Measurements from ENCODE around the gene RPS4Y2. TPM values are rescaled to one million over a fixed set of nuclear protein-coding genes. Genes with fewer than 3 reads are reported as not detected.

RPS4Y2 gene
- under 1 TPM; 0.38 to 0.40 TPM for total RNA-seq

DNA sequence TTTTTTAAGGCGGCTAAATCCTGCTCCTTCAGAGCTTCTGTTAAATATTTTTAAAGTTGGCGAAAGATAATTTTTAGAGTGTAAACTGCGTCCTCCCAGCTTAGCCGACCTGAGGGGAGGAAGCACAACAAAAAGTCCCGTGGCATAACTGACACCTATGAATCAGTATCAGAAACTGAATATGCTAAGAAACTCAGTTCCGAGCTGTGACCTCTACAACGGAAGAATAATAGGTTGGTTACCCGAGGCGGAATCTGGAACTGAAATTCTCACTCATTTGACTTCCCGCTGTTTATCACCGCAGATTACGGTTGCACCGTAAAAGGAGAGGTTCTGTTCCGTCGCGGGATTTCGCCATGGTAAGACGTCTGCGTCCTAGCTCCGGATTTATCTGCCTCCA, at the start of gene RPS4Y2:
RPS4Y2 (plus strand) TSS at position 301 of the 400 bp plus-strand sequence; CDS start at position 357, 56 bp downstream.
- Mint-ChIP-seq H3K4me1 (no peaks in the 10 kb centered on the region), H3K27me3 (peaks cover 3% of the 10 kb centered on the region), H3K36me3 (no peaks in the 10 kb centered on the region), H3K4me3 (no peak within 1 kb of the TSS), H3K27ac (no peak within 1 kb of the TSS), H3K9me3 (ENCODE audit: low read depth) (peaks cover 4% of the 10 kb centered on the region)
- CTCF ChIA-PET, result interaction anchor here (0.6 kb wide), 1 partner anchor 10 kb away, joined by 3 read pairs; no protein-coding TSS in a partner anchor
- ATAC-seq (no peak), DNase-seq (no peak)

DNA sequence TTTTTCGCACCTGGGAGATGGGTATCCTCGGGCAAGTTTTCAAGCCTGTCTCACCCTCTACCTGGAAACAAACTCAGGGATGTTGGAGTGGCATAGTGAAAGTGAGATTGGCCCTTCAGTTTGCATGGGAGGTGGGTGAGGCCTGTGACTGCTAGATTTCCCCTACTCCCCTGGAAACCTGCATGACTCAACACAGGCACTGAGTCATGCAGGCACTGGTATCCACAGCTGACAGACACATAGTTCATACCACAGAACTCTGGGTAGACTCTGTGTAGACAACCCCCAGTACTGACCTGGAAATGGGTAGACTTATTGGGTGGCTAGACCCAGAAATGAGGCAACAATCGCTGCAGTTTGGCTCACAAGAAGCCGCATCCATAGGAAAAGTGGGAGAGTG, 41.5 kb upstream of the RPS4Y2 start:
- peaks cover 3% of the 10 kb centered on the region for H3K27me3 Mint-ChIP-seq
- DNase-seq (no peak), ATAC-seq (peak; percentile 45)
- H3K9me3 Mint-ChIP-seq (ENCODE audit: low read depth), result no peaks in the 10 kb centered on the region
- H3K4me1 Mint-ChIP-seq, result peaks cover 11% of the 10 kb centered on the region
- H3K4me3 Mint-ChIP-seq, result no peak overlapping the region
- H3K36me3 Mint-ChIP-seq, result no peaks in the 10 kb centered on the region
- H3K27ac Mint-ChIP-seq, result no peak overlapping the region
- CTCF ChIA-PET, result no interaction called here

DNA sequence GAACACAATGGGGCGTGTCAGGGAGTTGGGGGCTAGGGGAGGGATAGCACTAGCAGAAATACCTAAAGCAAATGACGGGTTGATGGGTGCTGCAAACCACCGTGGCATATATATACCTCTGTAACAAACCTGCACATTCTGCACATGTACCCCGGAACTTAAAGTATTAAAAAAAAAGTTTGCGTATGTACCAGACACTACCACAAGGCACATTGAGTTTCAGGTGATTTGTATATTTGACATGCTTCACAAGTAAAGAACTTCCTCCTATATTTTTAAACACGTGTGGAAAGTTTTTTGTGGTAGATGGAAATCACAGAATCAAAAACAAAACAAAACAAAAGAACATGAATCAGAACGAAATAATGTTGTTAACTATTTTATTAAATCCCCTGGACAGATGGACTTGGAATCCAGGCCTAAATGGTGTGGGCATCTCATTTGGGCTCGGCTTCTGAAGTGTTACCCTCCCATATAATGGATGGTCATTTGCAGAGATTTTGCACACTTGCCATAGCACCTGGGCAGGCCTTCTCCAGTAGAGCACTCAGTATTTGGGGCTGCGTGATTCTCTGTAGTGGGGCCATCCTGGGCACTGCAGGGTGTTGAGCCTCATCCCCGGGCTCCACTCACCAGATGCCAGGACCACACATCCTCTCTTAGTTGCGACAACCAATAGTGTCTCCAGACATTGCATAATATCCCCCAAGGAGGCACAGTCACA, 29.6 kb upstream of the RPS4Y2 start:
- Mint-ChIP-seq H3K36me3 (no peaks in the 10 kb centered on the region), H3K27me3 (no peaks in the 10 kb centered on the region), H3K27ac (no peak overlapping the region), H3K4me3 (no peak overlapping the region), H3K4me1 (no peaks in the 10 kb centered on the region), H3K9me3 (ENCODE audit: low read depth) (peaks cover 2% of the 10 kb centered on the region)
- no peak for DNase-seq
- CTCF ChIA-PET, result no interaction called here
- no peak for ATAC-seq

DNA sequence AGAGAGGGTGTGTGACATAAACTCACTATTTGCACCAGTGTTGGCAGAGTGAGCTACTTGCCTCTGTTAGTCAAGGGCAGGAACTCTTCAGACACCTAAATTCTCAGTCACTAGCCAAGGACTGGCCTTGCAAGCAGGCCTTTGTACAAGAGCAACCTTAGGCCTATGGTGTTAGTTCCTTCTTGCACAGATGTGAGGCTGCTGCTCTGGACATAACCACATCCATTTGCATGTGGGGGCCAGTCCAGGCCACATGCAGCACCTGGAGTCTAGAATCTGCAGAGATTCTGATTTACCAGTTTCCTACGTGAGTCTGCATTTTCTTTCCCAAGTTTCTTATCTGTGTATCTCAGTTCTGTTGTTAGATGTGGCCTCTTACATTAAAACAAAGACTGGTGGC, 20.7 kb upstream of the RPS4Y2 start:
- ATAC-seq, result no peak
- no peaks in the 10 kb centered on the region for H3K9me3 Mint-ChIP-seq (ENCODE audit: low read depth)
- CTCF ChIA-PET, result no interaction called here
- H3K4me3 Mint-ChIP-seq, result no peak overlapping the region
- H3K4me1 Mint-ChIP-seq, result peaks cover 8% of the 10 kb centered on the region
- H3K36me3 Mint-ChIP-seq, result no peaks in the 10 kb centered on the region
- H3K27ac Mint-ChIP-seq, result no peak overlapping the region
- H3K27me3 Mint-ChIP-seq, result no peaks in the 10 kb centered on the region
- no peak for DNase-seq

DNA sequence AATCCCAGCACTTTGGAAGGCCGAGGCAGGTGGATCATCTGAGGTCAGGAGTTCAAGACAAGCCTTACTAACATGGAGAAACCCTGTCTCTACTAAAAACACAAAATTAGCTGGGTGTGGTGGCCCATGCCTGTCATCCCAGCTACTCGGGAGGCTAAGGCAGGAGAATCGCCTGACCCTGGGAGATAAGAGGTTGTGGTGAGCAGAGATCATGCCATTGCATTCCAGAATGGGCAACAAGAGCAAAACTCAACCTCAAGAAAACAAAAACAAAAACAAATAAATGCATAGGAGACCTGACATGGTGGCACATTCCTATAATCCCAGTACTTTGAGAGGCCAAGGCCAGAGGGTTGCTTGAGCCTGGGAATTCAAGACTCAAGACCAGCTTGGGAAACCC, 16.1 kb upstream of the RPS4Y2 start:
- Mint-ChIP-seq H3K4me3 (no peak overlapping the region), H3K36me3 (no peaks in the 10 kb centered on the region), H3K9me3 (ENCODE audit: low read depth) (no peaks in the 10 kb centered on the region), H3K4me1 (peaks cover 20% of the 10 kb centered on the region), H3K27ac (no peak overlapping the region), H3K27me3 (no peaks in the 10 kb centered on the region)
- ATAC-seq, result no peak
- DNase-seq, result no peak
- CTCF ChIA-PET, result no interaction called here

DNA sequence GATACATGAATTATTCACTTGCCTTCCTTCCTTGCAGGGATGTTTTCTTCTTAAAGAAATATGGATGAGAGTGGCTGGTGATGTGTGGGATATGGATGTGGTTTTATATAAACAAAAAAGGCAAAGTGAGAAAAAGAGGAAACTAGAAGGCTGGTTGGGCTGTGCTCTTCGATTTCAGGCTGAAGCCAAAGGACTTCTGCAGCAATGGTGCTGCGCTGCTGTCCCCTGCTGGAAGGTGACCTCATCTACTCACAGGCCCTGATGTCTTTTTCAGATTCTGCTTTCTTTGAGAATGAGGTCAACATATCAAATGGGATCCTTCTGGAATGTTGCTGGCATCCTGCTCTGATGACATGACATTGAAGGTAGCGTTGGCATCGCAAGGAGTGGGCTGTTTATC, 15.3 kb upstream of the RPS4Y2 start:
- no peaks in the 10 kb centered on the region for H3K27me3 Mint-ChIP-seq
- H3K36me3 Mint-ChIP-seq, result no peaks in the 10 kb centered on the region
- no peak overlapping the region for H3K4me3 Mint-ChIP-seq
- no peak overlapping the region for H3K27ac Mint-ChIP-seq
- no peaks in the 10 kb centered on the region for H3K9me3 Mint-ChIP-seq (ENCODE audit: low read depth)
- DNase-seq (peak; percentile 44), ATAC-seq (no peak)
- CTCF ChIA-PET, result no interaction called here
- H3K4me1 Mint-ChIP-seq, result peaks cover 28% of the 10 kb centered on the region

DNA sequence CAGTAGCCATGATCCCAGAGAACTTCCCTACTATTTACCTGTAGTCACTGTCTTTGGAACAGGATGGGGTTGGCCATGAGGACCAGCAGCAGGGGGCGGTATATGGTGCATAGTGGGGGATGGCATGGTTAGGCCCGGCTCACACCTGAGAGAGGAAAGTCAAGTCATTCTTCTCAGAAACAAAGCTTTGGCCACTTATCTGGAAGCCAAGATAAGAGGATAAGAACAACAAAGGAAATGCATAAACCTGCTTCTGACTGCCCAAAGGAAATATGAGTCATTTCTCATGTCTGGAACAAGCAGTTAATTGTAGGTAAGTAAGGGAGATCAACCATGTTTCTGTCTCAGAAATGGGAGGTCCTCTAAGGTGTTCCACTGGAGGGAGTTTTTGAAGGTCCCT, 10.8 kb upstream of the RPS4Y2 start:
- ATAC-seq (peak; percentile 80), DNase-seq (peak; percentile 71)
- peak overlapping the region; percentile 72 for H3K27ac Mint-ChIP-seq
- no peaks in the 10 kb centered on the region for H3K9me3 Mint-ChIP-seq (ENCODE audit: low read depth)
- CTCF ChIA-PET, result no interaction called here
- no peaks in the 10 kb centered on the region for H3K27me3 Mint-ChIP-seq
- no peak overlapping the region for H3K4me3 Mint-ChIP-seq
- peaks cover 2% of the 10 kb centered on the region for H3K36me3 Mint-ChIP-seq
- peaks cover 62% of the 10 kb centered on the region for H3K4me1 Mint-ChIP-seq

DNA sequence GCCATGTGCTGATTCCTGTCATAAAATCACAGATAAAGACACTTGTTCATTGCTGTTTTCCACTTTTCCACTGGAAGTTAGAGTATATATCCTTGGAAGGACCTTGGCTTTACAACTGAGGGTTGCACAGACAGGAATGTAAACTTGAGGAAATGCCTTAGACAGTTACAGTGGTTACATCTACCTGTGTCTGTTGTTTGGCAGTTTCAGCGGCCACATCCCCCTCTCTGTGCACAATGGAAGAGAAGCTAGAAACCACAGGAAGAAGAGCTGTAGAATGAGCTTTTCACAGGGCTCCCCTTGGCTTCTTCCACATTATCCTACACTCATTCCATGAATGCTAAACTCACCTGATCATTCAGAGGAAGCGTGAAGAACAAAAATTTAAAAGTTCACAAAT, 9.0 kb upstream of the RPS4Y2 start:
- H3K27ac Mint-ChIP-seq, result peak overlapping the region; percentile 72
- CTCF ChIA-PET, result interaction anchor here (1.5 kb wide), 1 partner anchor 9 kb away, joined by 3 read pairs; no protein-coding TSS in a partner anchor
- peaks cover 2% of the 10 kb centered on the region for H3K36me3 Mint-ChIP-seq
- peak; percentile 32 for ATAC-seq
- peaks cover 62% of the 10 kb centered on the region for H3K4me1 Mint-ChIP-seq
- H3K9me3 Mint-ChIP-seq (ENCODE audit: low read depth), result no peaks in the 10 kb centered on the region
- no peaks in the 10 kb centered on the region for H3K27me3 Mint-ChIP-seq
- peak; percentile 47 for DNase-seq
- no peak overlapping the region for H3K4me3 Mint-ChIP-seq

DNA sequence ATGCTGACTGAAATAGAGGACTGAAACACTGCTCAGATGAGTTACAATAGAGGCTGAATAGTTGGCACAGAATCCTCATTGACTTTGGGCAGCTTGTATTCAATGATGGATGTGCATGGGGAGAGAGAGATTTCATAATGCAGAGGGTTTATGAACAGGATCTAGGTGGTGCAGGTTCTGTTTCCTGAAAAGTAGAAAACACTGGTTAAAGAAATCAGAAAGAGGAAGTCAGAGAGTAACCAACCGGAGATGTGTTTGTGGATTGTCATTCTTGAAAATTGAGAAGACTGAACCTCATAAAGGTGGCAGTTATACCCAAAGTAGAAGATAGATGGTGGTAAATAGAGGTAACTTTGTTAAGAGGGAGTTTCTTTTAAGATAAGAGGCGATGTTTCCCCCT, 8.0 kb downstream of the RPS4Y2 start:
- CTCF ChIA-PET, result no interaction called here
- peak overlapping the region; percentile 78 for H3K27ac Mint-ChIP-seq
- peaks cover 39% of the 10 kb centered on the region for H3K4me1 Mint-ChIP-seq
- H3K27me3 Mint-ChIP-seq, result peaks cover 3% of the 10 kb centered on the region
- ATAC-seq (peak; percentile 68), DNase-seq (no peak)
- H3K9me3 Mint-ChIP-seq (ENCODE audit: low read depth), result peaks cover 2% of the 10 kb centered on the region
- peaks cover 6% of the 10 kb centered on the region for H3K36me3 Mint-ChIP-seq
- peak overlapping the region; percentile 36 for H3K4me3 Mint-ChIP-seq

DNA sequence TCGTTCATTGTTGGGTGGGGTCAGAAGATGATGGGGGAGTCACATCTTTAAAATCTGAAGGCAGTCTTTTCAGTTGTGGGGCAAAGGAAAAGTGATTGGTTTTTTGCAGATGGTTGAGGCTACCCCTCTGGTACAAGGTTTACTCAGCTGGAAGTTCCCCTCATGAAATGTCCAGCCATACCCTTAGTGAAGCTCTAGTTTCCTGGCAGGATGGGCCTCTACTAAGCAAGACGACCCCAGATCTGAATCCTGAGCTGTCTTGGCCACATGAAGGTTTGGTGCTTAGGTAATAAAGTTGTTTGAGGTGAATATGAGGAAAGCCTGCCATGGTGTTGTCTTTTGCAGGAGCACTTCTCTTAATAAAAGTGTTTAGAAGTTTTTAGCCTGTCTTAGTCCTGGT, 9.2 kb downstream of the RPS4Y2 start:
- Mint-ChIP-seq H3K9me3 (ENCODE audit: low read depth) (no peaks in the 10 kb centered on the region), H3K36me3 (peaks cover 6% of the 10 kb centered on the region), H3K4me1 (peaks cover 47% of the 10 kb centered on the region), H3K27me3 (peaks cover under 1% of the 10 kb centered on the region), H3K4me3 (no peak overlapping the region), H3K27ac (no peak overlapping the region)
- CTCF ChIA-PET, result no interaction called here
- DNase-seq, result no peak
- no peak for ATAC-seq

DNA sequence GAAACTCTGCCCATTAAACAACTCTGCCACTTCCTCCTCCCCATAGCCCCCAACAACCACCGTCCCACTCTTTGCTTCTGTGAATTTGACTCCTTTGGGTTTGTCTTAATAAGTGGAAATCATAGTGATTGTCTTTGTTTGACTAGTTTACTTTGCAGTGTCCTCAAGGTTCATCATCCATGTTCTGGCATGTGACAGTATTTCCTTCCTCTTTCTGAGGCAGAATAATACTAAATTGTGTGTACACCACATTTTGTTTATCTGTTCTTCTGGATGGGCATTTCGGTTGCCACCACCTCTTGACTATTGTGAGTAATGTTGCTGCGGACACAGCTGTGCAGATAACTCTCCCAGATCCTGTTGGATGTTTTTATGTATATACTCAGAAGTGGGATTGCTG, 14.8 kb downstream of the RPS4Y2 start:
- CTCF ChIA-PET, result no interaction called here
- H3K4me1 Mint-ChIP-seq, result peaks cover 46% of the 10 kb centered on the region
- H3K36me3 Mint-ChIP-seq, result peaks cover 11% of the 10 kb centered on the region
- ATAC-seq (no peak), DNase-seq (no peak)
- peak overlapping the region; percentile 72 for H3K27ac Mint-ChIP-seq
- H3K9me3 Mint-ChIP-seq (ENCODE audit: low read depth), result no peaks in the 10 kb centered on the region
- H3K27me3 Mint-ChIP-seq, result no peaks in the 10 kb centered on the region
- H3K4me3 Mint-ChIP-seq, result no peak overlapping the region

DNA sequence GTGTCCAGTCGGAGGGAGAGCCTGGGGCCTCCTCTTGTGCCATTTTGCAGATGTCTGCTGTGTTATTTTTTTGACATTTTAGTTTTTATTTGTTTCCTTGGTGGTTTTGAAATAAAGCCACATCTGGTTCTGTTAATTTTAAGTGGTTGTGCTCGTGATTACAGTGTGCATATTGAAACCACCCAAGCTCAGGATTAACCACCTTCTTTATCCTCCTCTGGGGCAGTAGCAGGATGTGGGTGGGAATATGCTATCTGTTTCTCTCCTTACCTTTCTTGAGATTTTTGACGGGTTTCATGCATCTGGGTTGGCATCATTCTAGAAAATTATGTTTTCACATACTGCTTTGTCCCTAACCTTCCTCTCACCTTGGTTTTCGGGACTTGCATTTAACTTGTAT, 20.2 kb downstream of the RPS4Y2 start:
- Mint-ChIP-seq H3K4me3 (no peak overlapping the region), H3K27ac (no peak overlapping the region), H3K4me1 (peaks cover 26% of the 10 kb centered on the region)

DNA sequence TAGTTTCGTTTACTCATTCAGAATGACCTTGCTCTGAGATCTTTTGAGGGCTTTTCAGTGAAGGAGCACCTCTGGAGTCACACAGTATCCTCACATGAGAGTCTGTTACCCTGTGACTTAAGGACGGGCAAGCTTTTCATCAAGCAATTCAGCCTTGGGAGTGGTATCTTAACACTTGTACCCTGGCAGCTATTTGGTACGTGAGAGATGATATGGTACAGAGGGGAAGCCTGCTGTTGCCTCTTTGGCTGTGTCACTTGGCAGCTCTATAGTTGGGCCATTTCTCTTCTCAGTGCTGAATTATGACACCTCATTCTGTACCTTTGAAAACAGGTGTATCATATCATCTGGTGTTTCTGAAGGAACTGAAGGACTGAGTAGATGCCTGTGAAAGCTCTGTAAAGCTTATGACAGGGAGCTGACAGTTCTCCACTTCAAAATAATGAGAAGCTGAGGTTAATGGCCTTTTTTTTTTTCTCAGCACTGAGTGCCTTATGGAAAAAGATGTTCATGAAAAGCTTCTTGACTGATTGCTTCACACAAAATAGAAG, 24.3 kb downstream of the RPS4Y2 start:
- H3K36me3 Mint-ChIP-seq, result peaks cover 2% of the 10 kb centered on the region
- no peak overlapping the region for H3K27ac Mint-ChIP-seq
- H3K9me3 Mint-ChIP-seq (ENCODE audit: low read depth), result peaks cover 2% of the 10 kb centered on the region
- H3K4me1 Mint-ChIP-seq, result peaks cover 22% of the 10 kb centered on the region
- CTCF ChIA-PET, result no interaction called here
- no peak for ATAC-seq
- H3K4me3 Mint-ChIP-seq, result no peak overlapping the region
- H3K27me3 Mint-ChIP-seq, result peaks cover 3% of the 10 kb centered on the region
- DNase-seq, result no peak

More for the DNA sequence above, 20.2 kb downstream of the RPS4Y2 start:
- ATAC-seq (no peak), DNase-seq (no peak)
- CTCF ChIA-PET, result no interaction called here
- H3K9me3 Mint-ChIP-seq (ENCODE audit: low read depth), result no peaks in the 10 kb centered on the region
- H3K27me3 Mint-ChIP-seq, result no peaks in the 10 kb centered on the region
- H3K36me3 Mint-ChIP-seq, result peaks cover 6% of the 10 kb centered on the region

DNA sequence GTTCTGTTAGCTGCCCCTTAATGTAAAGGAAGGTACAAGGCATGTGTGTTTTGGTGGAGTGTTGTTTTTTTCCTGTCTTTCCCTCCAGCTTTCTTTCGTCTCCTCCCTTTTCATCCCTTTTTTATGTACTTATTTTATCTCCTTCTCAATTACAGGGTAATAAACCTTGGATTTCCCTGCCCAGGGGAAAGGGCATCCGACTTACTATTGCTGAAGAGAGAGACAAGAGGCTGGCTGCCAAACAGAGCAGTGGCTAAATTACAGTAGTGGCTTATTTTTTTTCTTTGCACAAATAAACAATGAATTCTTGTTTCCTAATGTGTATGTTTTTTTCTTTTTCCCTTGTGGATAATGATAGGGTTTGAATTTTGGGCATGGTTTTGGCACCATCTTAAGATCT, 24.9 kb downstream of the RPS4Y2 start:
- CTCF ChIA-PET, result no interaction called here
- peaks cover 26% of the 10 kb centered on the region for H3K4me1 Mint-ChIP-seq

More for the DNA sequence above, 24.9 kb downstream of the RPS4Y2 start:
- DNase-seq (no peak), ATAC-seq (no peak)
- Mint-ChIP-seq H3K9me3 (ENCODE audit: low read depth) (peaks cover 2% of the 10 kb centered on the region), H3K27me3 (peaks cover 3% of the 10 kb centered on the region), H3K4me3 (no peak overlapping the region), H3K36me3 (peaks cover 2% of the 10 kb centered on the region), H3K27ac (no peak overlapping the region)
